Right lung (tissue), 5 donors: ENCODE data around the gene HOXA1. TPM values are rescaled to one million over a fixed set of nuclear protein-coding genes. Genes with fewer than 3 reads are reported as not detected.

ENCODE experiments used
- DNase-seq, 2 donors: peaks; one replicate each; pipeline ENCODE4 v3.0.0-alpha.2; 2013
- polyA plus RNA-seq, 5 donors: library from polyadenylated mRNA; unstranded; fragments of 120-200 nt; gene quantifications; one replicate each; pipeline versions ENCODE4 v1.2.1 to v1.2.3, GENCODE V29; 2013; ENCODE audit warnings: inconsistent platforms in 1 of 5, low replicate concordance in 1 of 5; ENCODE audit not compliant: insufficient read length in 5 of 5, insufficient read depth in 1 of 5

HOXA1 gene
- polyA plus RNA-seq, 5 donors = 1.8 to 2.8 (median 2.2) TPM

GRCh38 chr7:27117887-27118491 is 22.2 kb upstream of the HOXA1 start:
- peak in 1 of 2 donors; percentile 51 for DNase-seq

DNA sequence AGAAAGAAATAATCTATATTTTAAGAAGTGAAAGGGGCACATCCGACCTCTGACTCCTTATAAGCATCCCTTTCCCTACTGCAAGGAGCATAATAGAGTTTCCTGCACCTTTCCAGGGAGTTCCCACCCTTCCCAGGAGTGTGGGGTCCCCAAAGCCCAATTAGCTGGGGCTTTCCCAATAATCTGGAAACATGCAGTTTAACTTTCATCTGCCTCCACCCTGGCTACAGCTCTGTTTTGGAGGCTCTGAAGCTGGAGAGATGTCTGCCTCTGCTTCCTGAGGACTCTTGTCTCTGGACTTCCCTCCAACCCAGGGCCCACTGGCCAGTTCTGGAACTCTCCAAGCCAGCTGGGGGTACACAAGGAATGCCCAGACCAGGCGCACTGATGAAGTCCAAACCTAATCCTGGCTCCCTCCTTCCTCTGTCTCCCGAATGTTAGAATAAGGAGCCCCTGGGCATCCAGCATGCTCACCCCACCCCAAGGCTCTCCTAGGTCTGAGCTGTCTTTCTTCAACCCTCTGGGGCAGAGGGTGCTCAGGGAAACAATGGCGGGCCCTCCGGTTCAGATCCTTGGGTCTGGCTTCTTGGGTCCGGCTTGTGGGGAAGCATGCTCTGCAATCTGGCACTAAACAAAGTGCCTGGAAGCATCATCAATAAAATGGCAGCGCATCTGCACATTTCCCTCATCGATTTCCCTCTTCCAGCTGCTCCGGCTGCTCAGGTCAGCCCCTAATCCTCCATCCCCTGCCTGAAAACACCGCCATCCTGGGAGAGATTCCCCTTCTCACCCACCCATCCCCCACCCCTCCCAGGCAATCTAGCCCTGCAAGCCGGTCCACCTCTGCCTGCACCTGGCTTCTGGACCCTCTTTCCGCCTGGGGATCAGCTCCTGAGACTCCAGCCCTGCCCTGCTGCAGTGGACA is 21.4 kb upstream of the HOXA1 start:
- DNase-seq = peak in 1 of 2 donors; percentile 38

GRCh38 chr7:27116031-27116961 is 20.5 kb upstream of the HOXA1 start:
- peak in 1 of 2 donors; percentile 45 for DNase-seq

GRCh38 chr7:27115221-27116026 is 19.6 kb upstream of the HOXA1 start:
- DNase-seq = no peak

DNA sequence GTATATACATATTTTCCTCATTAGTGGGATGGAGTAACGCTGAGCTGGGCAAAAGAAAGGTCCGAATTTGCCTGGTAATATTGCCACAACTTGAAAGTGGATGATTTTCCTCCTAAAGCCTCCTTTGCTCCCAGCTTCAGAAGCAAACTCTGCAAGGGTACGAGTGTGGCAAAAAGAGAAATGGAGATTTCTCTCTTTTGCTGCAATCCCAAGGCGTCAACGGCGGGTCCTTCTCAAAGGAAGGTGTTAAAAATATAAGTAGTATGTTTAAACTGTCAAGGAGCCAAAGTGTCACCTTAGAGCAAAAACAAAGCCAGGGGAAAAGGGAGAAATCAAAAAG is 19.1 kb upstream of the HOXA1 start:
- no peak for DNase-seq

- no peak for DNase-seq
Observed at GRCh38 chr7:27113991-27114769, 18.4 kb upstream of the HOXA1 start.

- DNase-seq = no peak
Observed at GRCh38 chr7:27112955-27113949, 17.5 kb upstream of the HOXA1 start.

DNA sequence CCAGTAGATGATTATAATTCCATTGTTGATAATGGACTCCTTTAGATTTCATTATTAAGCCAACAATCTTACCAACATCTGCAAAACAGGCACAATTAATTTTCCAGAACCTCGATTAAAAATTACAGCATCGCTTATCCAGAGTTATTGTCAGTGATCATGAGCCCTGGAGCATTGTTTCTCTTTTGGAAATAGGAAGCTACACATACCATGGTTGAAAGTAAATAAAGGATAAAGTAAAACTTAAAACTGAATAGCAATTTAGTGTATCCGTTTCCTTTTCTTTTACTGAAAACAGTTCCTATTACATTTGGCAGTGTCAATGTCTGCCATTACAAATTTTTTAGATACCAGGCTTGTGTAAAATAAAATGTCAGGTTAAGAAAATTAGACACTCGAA is 16.6 kb upstream of the HOXA1 start:
- no peak for DNase-seq

- no peak for DNase-seq
Observed at GRCh38 chr7:27111751-27112277, 16.0 kb upstream of the HOXA1 start.

DNA sequence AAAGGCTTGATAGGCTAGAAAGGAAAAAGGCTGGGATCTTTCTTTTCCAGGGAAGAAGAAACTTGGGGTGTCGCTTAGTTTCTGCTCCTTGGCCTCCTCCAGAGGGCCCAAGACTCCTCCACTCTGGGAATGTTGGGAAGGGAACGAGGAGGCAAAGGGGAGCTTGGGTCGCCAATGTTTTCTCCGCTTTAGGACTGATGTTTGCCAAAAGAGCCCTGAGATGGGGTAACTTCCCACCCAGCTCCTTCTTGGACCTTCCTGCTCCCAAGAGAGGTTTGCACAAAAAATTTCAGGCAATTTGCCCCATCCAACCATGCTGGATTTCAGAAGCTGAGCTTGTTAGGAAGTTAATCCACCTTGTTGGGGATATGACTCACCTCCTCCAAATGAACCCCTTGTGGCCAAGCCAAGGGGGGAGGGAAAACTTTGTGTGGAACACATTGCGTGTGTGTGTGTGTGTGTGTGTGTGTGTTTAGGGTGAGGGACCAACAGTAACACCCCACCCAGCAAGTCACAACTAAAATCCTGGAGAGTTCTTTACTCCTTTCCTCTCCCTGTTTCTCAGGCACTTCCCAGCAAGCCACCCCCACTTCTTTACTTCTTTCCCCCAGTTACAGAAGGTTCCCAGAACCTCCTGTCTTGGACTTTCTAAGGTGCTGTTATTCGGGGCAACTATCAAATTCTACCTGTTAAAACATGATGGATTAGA is 15.4 kb upstream of the HOXA1 start:
- DNase-seq = no peak

DNA sequence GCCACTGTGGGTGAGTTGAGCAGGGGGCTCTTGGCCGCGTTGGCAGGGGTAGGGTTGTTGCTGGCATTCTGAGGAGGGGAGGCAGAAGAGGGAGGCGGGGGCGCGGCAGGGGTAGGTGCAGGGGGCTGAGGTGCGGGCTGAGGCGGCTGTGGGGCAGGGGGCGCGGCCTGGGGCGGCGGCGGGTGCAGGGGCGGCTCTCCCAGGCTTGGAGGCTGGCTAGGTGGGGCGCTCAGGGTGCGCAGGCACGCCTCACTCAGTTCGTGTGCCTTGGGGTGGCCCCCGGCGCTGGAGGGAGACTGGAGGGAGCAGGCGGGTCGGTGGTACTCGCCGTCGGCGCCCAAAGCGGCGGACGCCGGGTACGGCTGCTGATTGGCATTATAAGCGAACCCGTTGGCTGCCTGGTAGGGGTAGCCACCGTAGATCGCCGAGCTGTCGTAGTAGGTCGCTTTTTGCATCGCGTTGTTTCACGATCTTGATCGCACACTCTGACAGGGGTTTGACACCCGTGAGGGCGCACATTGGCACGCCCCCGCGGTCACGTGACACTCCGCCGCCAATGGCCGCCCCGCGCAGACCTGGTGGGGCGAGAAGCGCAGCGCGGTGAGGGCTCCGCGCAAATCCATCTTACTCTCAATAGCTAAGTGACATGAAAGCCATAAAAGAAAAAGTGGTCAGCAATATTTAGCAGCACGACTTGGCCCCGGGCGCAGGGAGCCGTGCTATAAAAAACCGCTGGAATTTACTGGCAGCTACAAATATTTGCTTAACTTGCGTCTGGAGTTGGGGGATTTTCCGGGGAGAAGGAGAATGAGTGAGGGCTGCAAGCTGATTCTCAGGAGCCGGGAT is 14.6 kb upstream of the HOXA1 start:
- peak in 1 of 2 donors; percentile 81 for DNase-seq

DNA sequence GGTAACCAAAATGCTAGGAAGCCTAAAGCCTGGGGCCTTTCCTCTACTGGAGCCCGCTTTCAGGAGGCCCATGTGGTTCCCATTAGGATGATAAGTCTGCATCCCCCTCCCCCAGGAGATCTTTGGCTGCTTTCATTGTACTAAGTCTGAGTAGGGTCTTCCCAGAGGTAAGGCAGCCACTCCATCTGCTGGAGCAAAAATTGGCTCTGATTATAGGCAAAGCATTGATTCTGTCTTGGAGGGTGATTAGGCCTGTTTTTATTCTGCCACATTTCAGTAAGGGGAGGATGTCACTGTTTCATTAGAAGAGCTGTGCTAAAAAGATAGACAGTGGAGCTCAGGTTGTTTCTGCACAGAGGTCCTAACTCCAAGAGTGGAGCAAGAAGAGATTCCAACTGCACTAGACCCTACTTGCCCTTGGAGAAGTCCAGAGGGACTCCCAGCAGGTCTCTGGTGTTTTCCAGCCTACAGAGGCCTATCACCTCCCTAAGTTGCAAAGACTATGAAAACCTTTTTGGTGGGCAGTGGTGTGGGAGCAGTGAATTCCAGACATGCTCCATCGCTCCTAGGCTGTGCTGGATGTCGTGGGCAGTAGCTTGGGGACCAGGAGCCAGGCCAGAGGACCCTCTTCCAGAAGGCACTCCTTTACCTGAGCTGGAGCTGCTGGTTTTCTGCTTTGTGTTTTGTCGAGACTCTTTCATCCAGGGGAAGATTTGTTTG is 13.8 kb upstream of the HOXA1 start:
- DNase-seq = no peak

- DNase-seq = peak; percentile 76 to 78
Observed at GRCh38 chr7:27108390-27109127, 12.8 kb upstream of the HOXA1 start.

DNA sequence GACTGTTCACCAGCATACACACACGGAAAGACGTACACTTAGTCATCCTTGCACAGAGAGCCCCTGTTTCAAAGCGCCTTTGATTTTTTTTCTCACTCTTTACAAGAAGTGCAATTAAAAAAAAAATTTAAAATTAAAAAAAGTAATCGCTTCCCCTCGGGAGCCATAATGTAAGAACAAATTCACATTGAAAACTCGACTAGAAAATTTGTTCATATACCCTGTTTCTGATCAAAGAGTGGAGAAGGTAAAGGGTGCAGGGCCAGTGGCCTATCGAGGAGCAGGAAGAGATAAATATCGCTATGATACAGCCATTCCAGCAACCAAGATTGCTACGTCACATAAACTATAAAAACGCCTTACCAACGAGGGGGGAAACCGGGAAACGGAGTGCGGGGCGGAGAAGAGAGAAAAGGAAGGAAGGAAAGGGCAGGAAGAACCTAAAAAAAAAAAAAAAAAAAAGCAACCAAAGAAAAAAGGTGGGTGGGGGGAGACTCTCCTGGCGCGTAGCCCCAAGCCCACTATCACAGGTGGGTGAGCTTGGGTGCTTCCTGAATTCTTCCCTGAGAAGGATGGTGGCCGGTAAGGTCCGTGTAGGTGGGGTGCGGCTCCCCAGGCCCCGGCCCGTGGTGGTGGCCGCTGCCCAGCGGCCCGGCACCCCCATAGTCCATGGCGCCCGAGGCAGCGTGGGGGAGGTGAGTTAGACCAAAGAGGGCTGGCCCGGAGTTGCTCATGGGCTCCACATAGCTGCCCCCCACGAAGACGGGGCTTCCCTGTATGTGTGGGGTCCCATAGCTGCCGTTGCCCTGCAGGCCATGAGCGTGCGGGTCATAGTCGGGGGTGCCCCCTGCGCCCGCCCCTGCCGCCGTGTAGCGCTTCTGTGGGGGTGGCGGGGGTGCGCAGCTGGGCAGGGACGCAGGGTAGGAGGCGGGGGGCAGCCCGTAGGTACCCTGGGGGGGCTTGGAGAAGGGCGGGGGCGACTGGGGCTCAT is 11.9 kb upstream of the HOXA1 start:
- peak in 1 of 2 donors; percentile 53 for DNase-seq

DNA sequence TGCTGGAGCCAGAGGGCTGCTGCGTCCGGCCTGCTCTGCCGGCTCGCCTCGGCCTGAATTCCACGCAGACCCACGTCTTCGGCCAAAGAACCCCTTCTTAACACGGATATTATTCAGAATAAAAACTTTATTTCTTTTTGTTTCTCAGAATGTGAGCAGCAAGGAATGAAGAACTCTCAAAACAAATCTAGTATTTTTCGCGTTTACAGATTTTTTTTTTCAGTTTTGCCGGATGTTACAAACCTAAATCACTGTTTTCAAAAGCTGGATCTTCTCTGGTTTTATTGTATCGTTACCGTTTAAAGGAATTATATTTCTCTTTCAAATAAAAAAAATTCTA is 11.1 kb upstream of the HOXA1 start:
- no peak for DNase-seq
